GM20000 (cell line): ENCODE data around the gene IL1RAPL1.

Source experiments
- DNase-seq: peaks from one replicate; pipeline ENCODE4 v3.0.0; 2012; ENCODE audit warnings: low spot score
- CTCF ChIP-seq: IDR thresholded peaks from 2 replicates; pipeline ENCODE4 v1.5.1; 2012; ENCODE audit warnings: mild to moderate bottlenecking, control low read depth; ENCODE audit errors: extremely low read depth, missing control alignments

Gene IL1RAPL1

GRCh38 chrX:29617725-29618124, 1030.5 kb downstream of the IL1RAPL1 start:
- TF ChIP-seq CTCF, result no peak
- DNase-seq, result no peak

GRCh38 chrX:29627833-29628232, 1040.6 kb downstream of the IL1RAPL1 start:
- no peak for DNase-seq
- no peak for TF ChIP-seq CTCF

GRCh38 chrX:29634516-29634915, 1047.3 kb downstream of the IL1RAPL1 start:
- no peak for TF ChIP-seq CTCF
- DNase-seq, result no peak

GRCh38 chrX:29636331-29636730, 1049.1 kb downstream of the IL1RAPL1 start:
- no peak for DNase-seq

GRCh38 chrX:29640106-29640505, 1052.9 kb downstream of the IL1RAPL1 start:
- TF ChIP-seq CTCF, result no peak

More at GRCh38 chrX:29636331-29636730, 1049.1 kb downstream of the IL1RAPL1 start:
- TF ChIP-seq CTCF, result no peak

GRCh38 chrX:29641461-29641860, 1054.2 kb downstream of the IL1RAPL1 start:
- TF ChIP-seq CTCF, result no peak
- DNase-seq, result no peak

More at GRCh38 chrX:29640106-29640505, 1052.9 kb downstream of the IL1RAPL1 start:
- no peak for DNase-seq

GRCh38 chrX:29643181-29643580, 1055.9 kb downstream of the IL1RAPL1 start:
- no peak for TF ChIP-seq CTCF
- no peak for DNase-seq

- TF ChIP-seq CTCF, result no peak
- DNase-seq, result no peak
Observed at GRCh38 chrX:29648161-29648560, 1060.9 kb downstream of the IL1RAPL1 start.
